ENCODE measurements around the gene NR3C2.

The NR3C2 gene

DNA sequence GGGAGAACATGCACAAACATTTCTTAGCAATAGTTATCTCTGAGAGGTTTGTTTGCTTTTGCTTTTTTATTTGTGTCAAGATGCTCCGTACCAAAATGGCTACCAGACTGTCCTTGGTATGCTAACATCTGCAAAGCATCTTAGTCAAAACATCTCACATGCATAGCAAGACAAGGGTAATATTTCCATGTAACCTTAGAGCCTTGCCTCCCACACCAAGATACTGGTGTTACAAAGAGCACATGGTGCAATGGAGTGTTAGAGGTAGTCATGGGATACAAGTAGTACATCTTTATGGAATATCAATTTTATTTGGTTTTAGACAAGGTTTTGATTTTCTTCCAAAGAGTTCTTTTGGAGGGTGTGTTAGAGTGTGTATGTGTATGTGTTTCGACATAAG is 109.7 kb downstream of the NR3C2 start:
- H3K27ac ChIP-seq (ENCODE audit: low read depth, low read length), result no peak overlapping the region
- no peaks in the 10 kb centered on the region for H3K79me2 ChIP-seq (ENCODE audit: insufficient read depth, low read length)
- no peaks in the 10 kb centered on the region for H3K9me3 ChIP-seq (ENCODE audit: insufficient read depth, low read length)
- no peak for TF ChIP-seq CTCF (IDR thresholded peaks at IDR 0.05; ENCODE audit: insufficient read depth, low read length, poor library complexity, severe bottlenecking)
- no peak for TF ChIP-seq EZH2phosphoT487 (conservative IDR thresholded peaks at IDR 0.05; ENCODE audit: low read length)
- no peak overlapping the region for H3K4me2 ChIP-seq (ENCODE audit: low read depth, low read length, poor library complexity, severe bottlenecking)
- H3K9ac ChIP-seq (ENCODE audit: low read length), result no peak overlapping the region
- H4K20me1 ChIP-seq (ENCODE audit: low read depth, low read length), result no peaks in the 10 kb centered on the region
- H3F3A ChIP-seq (ENCODE audit: insufficient read depth), result no peaks in the 10 kb centered on the region
- H3K4me3 ChIP-seq (ENCODE audit: insufficient read depth, low read length, poor library complexity, severe bottlenecking), result no peak overlapping the region
- H2AFZ ChIP-seq (ENCODE audit: low read depth, low read length, severe bottlenecking), result no peak overlapping the region
- H3K27me3 ChIP-seq (ENCODE audit: low read length), result no peaks in the 10 kb centered on the region
- no peaks in the 10 kb centered on the region for H3K9me2 ChIP-seq (replicated peaks; ENCODE audit: insufficient read depth, low read length)
- H3K36me3 ChIP-seq (ENCODE audit: low read length), result no peaks in the 10 kb centered on the region

- H2AFZ ChIP-seq (ENCODE audit: low read depth, low read length, severe bottlenecking), result no peak overlapping the region
- no peaks in the 10 kb centered on the region for H3K9me2 ChIP-seq (replicated peaks; ENCODE audit: insufficient read depth, low read length)
- H3K9ac ChIP-seq (ENCODE audit: low read length), result no peak overlapping the region
- no peaks in the 10 kb centered on the region for H3K9me3 ChIP-seq (ENCODE audit: insufficient read depth, low read length)
- no peak overlapping the region for H3K4me3 ChIP-seq (ENCODE audit: insufficient read depth, low read length, poor library complexity, severe bottlenecking)
- no peaks in the 10 kb centered on the region for H3K36me3 ChIP-seq (ENCODE audit: low read length)
- H3K27me3 ChIP-seq (ENCODE audit: low read length), result no peaks in the 10 kb centered on the region
- no peaks in the 10 kb centered on the region for H4K20me1 ChIP-seq (ENCODE audit: low read depth, low read length)
- H3F3A ChIP-seq (ENCODE audit: insufficient read depth), result no peaks in the 10 kb centered on the region
- H3K79me2 ChIP-seq (ENCODE audit: insufficient read depth, low read length), result no peaks in the 10 kb centered on the region
- H3K4me2 ChIP-seq (ENCODE audit: low read depth, low read length, poor library complexity, severe bottlenecking), result no peak overlapping the region
- no peak for TF ChIP-seq CTCF (IDR thresholded peaks at IDR 0.05; ENCODE audit: insufficient read depth, low read length, poor library complexity, severe bottlenecking)
- TF ChIP-seq EZH2phosphoT487 (conservative IDR thresholded peaks at IDR 0.05; ENCODE audit: low read length), result no peak
- no peak overlapping the region for H3K27ac ChIP-seq (ENCODE audit: low read depth, low read length)
These were observed 111.5 kb downstream of the NR3C2 start for GRCh38 chr4:148330724-148331123.

- H3K4me3 ChIP-seq (ENCODE audit: insufficient read depth, low read length, poor library complexity, severe bottlenecking), result no peak overlapping the region
- H4K20me1 ChIP-seq (ENCODE audit: low read depth, low read length), result no peaks in the 10 kb centered on the region
- no peak overlapping the region for H3K27ac ChIP-seq (ENCODE audit: low read depth, low read length)
- TF ChIP-seq EZH2phosphoT487 (conservative IDR thresholded peaks at IDR 0.05; ENCODE audit: low read length) (no peak), CTCF (IDR thresholded peaks at IDR 0.05; ENCODE audit: insufficient read depth, low read length, poor library complexity, severe bottlenecking) (no peak)
- H3K9me2 ChIP-seq (replicated peaks; ENCODE audit: insufficient read depth, low read length), result no peaks in the 10 kb centered on the region
- no peaks in the 10 kb centered on the region for H3K27me3 ChIP-seq (ENCODE audit: low read length)
- no peaks in the 10 kb centered on the region for H3F3A ChIP-seq (ENCODE audit: insufficient read depth)
- H3K79me2 ChIP-seq (ENCODE audit: insufficient read depth, low read length), result no peaks in the 10 kb centered on the region
- H3K9me3 ChIP-seq (ENCODE audit: insufficient read depth, low read length), result no peaks in the 10 kb centered on the region
- no peak overlapping the region for H2AFZ ChIP-seq (ENCODE audit: low read depth, low read length, severe bottlenecking)
- no peaks in the 10 kb centered on the region for H3K36me3 ChIP-seq (ENCODE audit: low read length)
- H3K4me2 ChIP-seq (ENCODE audit: low read depth, low read length, poor library complexity, severe bottlenecking), result no peak overlapping the region
- H3K9ac ChIP-seq (ENCODE audit: low read length), result no peak overlapping the region
These were observed 112.1 kb downstream of the NR3C2 start for GRCh38 chr4:148330161-148330560.
